ENCODE measurements around the gene RAD51B. TPM values are rescaled to one million over a fixed set of nuclear protein-coding genes. Genes with fewer than 3 reads are reported as not detected.

The RAD51B gene
- total RNA-seq, 1 experiment from 2014 or later: 20.0 TPM

GRCh38 chr14:68158640-68159039, 339.1 kb downstream of the RAD51B start:
- ChIA-PET CTCF (no interaction called here), POLR2A (no interaction called here), RAD21 (ENCODE audit: low non-redundant PET in 1 of 2, low total read pairs in 2 of 2, uncharacterized antibody in 2 of 2, unreplicated experiment in 2 of 2) (no interaction called here)
- Histone ChIP-seq H4K20me1 (ENCODE audit: insufficient read depth) (no peaks in the 10 kb centered on the region), H3K4me3 (replicated peaks in 1 of 2; ENCODE audit: low read depth in 1 of 2, low read length in 2 of 2) (no peak overlapping the region), H3K9me3 (ENCODE audit: control insufficient read depth in 1 of 2, insufficient read depth in 1 of 2, low read depth in 1 of 2, low read length in 2 of 2) (no peaks in the 10 kb centered on the region), H2AFZ (ENCODE audit: low read depth, low read length, poor library complexity, severe bottlenecking) (no peak overlapping the region), H3K27ac (ENCODE audit: low read depth, low read length) (peak overlapping the region; percentile 28; the same call in 1 of the 2 replicates), H3K4me2 (ENCODE audit: low read length) (no peak overlapping the region), H3K36me3 (ENCODE audit: control insufficient read depth in 1 of 2, insufficient read depth in 2 of 2, low read length in 2 of 2) (no peaks in the 10 kb centered on the region), H3K4me1 (ENCODE audit: control insufficient read depth in 1 of 2, insufficient read depth in 2 of 2, low read length in 2 of 2) (peaks cover 4 to 43% of the 10 kb centered on the region in 2 experiments; a peak in 3 of 4 replicates), H3K9ac (ENCODE audit: low read length) (no peak overlapping the region), H3K79me2 (ENCODE audit: insufficient read depth, low read length) (no peaks in the 10 kb centered on the region), H3K27me3 (ENCODE audit: insufficient read depth, low read length) (no peaks in the 10 kb centered on the region), H3K9me2 (ENCODE audit: insufficient read depth) (no peaks in the 10 kb centered on the region)
- intact Hi-C loops (cut with micrococcal nuclease): no loop called here
- BruUV-seq (replicated peaks): no TSS peak
- ATAC-seq (no peak), DNase-seq (ENCODE audit: low read depth, low spot score) (no peak)
- no peak for TF ChIP-seq REST (IDR thresholded peaks at IDR 0.05; ENCODE audit: low read depth)
- TF ChIP-seq RAD21 (IDR thresholded peaks at IDR 0.05; ENCODE audit: low read depth): peak; percentile 18; the same call in 1 of the 2 replicates
- TF ChIP-seq SIN3A (IDR thresholded peaks at IDR 0.05; ENCODE audit: low read depth): no peak
- TF ChIP-seq POLR2AphosphoS5 (IDR thresholded peaks at IDR 0.05; ENCODE audit: low read depth, low read length): no peak
- no peak for TF ChIP-seq ATF3 (IDR thresholded peaks at IDR 0.05)
- no peak for TF ChIP-seq MAX (IDR thresholded peaks at IDR 0.05)

Measured in HCT116 (cell line).